Activated CD4-positive, alpha-beta T cell treated with anti-CD3 and anti-CD28 coated beads, Interleukin-2, amount 50 U/mL, for 24 hours (primary cell): ENCODE results near the gene C1QBP.
"Not testable (repeated sequence)": the region's sequence is repeated elsewhere in the genome, so short reads cannot be mapped to it uniquely, and the experiment has no call there.

Source experiments
- DNase-seq, 2 donors: peaks; one replicate each; pipeline ENCODE4 v3.0.0-alpha.2; 2020; ENCODE audit warnings: low read depth in 1 of 2, low spot score in 1 of 2

C1QBP gene, protein sequence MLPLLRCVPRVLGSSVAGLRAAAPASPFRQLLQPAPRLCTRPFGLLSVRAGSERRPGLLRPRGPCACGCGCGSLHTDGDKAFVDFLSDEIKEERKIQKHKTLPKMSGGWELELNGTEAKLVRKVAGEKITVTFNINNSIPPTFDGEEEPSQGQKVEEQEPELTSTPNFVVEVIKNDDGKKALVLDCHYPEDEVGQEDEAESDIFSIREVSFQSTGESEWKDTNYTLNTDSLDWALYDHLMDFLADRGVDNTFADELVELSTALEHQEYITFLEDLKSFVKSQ

DNA sequence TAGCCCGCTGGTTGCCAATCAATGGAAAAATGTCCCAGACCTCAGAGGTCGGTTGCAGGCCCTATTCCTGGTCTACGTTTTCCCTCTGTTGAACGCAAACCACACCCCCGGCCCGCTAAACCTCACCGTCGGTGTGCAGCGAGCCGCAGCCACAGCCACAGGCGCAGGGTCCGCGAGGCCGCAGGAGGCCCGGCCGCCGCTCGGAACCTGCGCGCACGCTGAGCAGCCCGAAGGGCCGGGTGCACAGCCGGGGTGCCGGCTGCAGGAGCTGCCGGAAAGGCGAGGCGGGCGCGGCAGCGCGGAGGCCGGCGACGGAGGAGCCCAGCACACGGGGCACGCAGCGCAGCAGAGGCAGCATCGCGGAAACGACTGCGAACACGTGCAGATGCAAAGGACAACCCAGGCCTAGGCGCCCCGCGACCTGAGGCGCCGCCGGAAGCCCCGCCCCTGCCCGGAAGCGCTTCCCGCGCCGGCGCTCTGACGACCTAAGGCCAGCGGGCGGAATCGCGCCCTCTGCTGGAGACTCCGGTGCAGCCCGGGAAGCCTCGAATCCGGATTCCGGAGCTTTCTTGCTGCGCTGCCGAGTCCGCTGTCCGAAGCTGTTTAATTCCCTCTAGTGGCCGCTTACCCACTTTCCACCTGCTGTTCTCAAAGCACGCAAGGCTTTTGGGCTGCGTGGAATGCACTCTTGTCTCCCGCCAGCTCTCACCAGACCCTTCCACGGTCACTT is at the start of gene C1QBP:
Gene C1QBP (minus strand): TSS at position 440 of the 730 bp plus-strand sequence. CDS start 82 bp downstream, at position 358.
- peak; percentile 86 to 90 for DNase-seq

DNA sequence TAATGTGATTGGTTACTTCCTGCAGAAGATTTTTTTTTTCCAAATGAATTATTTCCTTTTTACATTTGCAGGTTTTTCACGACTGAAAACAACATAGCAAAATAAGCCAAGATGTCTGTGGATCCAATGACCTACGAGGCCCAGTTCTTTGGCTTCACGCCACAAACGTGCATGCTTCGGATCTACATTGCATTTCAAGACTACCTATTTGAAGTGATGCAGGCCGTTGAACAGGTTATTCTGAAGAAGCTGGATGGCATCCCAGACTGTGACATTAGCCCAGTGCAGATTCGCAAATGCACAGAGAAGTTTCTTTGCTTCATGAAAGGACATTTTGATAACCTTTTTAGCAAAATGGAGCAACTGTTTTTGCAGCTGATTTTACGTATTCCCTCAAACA is 49.8 kb upstream of the C1QBP start:
- no peak for DNase-seq

DNA sequence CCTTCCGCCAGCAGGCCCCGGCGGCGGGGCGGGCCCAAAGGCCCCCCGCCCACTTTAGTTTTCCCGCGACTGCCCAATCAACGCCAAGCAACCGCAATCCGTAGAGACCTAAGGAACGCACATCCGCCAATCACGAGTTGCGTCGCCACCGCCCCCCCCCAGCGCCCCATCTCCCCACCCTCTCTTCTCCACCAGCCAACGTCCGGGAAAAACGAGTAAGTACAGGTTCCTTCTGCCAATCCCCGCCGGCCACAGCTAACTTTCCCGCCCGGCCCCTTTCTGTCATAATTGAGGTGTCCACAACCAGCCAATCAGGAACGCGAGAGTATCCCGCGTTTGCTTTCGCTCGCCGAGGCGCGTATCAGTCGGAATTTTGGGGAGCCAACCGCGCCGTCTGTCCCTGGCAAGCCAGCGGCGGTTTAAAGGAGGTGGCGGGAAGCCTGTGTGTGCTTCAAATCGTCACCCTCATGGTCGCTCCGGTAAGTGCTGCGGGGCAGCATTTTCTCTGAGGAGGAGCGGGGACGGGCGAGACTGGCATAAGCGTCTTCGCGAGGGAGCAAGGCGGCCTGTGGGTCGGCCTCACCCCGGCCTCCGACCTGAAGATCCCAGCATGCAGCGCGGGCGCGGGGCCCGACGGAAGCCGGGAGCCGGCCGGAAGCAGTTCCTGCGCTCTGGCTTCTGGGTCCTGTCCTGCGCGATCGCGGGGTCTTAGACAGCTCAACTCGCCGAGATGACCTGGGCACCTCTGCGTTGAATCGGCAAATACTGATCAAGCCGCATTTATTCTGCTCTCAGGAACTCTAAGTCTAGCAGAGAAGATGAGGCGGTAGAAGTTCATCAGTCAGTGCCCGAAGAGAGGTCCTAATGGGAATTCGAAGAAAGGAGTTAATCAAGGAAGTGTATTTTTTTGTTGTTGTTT is 47.5 kb upstream of the C1QBP start, which contains the start of gene MIS12:
Gene MIS12 (plus strand): TSS at position 361 of the 919 bp plus-strand sequence. CDS start 2,297 bp downstream, outside the sequence.
- DNase-seq = peak; percentile 87 to 99

DNA sequence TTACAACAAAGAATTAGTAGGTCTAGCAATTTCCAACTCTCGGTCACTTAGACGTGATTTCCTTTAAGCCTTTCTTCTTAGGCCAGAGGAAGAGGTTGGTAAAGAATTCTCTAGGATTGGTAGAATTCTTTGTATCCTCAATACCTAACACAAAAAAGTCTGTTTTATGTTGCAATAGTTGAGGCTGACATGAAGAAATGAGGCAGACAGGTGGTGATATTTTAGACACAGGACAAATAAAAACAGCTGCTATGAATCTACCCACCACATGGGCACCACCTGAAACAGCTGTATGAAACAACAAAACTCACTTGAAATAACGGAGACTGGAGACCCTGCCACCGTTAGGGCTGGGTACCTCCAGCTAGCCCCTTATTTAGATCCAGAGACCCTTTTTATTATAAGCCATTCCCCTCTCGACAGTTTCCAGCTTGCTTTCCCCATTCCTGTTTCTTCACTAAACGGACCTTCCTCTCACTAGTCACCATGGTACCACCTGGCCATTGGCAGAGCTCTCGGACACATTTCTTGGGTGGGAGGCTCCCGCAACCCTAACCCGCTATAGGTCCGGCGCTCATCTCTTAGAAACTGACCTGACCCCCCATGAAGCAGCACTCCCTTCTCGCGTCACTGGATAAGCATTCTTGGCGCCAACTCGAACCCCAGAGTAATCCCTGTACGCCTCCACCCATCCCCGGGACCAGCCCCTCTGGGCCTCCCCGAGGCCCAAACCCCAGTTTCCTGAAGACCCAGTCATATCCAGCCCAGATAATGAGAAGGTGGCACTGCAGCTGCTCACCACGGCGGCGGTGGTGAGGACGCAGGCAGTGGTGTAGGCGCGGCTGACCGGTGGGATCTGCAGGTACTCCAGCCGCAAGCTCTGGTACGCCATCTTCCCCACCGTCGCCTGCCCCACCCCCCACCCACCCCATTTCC is 46.6 kb upstream of the C1QBP start, which contains the start of gene DERL2:
Gene DERL2 (minus strand): TSS at position 909 of the 936 bp plus-strand sequence. CDS start 17 bp downstream, at position 892.
- DNase-seq = peak in 1 of 2 donors; percentile 22

DNA sequence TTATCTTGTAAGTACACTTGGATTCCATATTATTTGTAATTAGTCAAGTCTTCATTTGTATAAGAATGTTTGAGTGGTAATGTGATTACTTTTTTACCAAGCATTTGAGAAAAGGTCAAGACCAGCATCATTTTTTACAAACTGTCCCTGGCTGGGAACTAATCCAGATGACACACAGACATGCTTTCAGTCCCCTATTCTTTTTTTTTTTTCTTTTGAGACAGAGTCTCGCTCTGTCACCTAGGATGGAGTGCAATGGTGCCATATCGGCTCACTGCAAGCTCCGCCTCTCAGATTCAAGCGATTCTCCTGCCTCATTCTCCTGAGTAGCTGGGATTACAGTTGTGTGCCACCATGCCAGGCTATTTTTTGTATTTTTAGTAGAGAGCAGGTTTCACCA is 42.5 kb upstream of the C1QBP start:
- DNase-seq = no peak

DNA sequence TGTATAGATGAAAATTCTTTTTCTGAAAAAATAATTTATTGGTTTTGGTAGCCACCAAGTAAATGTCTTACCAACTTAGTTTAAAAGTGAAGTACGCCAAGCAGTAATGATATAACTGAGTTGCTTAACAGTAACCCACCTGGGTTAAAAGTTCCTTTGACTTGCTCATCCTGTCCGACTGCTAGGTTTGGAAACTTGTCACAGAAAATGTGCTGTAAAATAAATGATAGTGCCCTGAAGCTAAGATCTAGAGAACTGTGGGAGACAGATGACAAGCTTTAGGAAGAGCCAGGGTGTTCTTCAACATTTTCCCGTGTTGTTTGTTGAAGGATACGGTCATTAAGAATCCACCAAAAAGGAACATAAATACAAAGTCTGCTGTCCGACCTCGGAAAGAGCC is 42.0 kb upstream of the C1QBP start:
- DNase-seq = no peak

DNA sequence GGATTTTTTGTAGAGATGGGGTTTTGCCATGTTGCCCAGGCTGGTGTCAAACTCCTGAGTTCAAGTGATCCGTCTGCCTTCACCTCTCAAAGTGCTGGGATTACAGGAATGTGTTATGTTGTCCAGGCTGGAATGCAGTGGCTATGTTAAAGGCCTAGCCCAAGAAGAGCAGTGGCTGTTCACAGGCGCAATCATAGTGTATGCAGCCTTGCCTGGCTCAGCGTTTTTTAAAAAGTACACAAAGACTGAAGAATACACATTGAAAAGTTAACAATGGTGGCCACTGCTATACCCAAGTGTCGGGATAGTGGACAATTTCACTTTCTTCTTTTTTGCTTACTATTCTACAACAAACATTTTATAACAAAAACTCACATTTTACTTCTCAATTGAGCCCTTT is 40.0 kb upstream of the C1QBP start:
- DNase-seq = no peak

DNA sequence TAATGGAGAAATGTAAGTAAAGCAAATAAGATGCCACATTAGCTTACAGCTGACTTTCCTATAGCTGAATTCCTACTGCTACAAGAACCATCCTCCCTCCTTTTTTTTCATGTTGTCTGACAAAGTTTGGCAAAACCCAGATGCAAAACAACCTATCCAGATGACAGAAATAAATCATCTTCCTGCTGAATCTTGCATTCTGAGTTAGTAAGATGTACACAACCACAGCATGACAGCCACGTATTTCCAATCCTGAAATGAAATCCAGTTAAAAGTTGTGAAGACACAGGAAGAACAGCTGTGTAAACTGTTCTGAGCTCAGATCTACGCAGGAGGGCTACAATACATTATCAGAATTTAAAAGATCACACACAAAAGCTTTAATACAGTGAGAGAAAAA is 35.0 kb upstream of the C1QBP start:
- DNase-seq = no peak

DNA sequence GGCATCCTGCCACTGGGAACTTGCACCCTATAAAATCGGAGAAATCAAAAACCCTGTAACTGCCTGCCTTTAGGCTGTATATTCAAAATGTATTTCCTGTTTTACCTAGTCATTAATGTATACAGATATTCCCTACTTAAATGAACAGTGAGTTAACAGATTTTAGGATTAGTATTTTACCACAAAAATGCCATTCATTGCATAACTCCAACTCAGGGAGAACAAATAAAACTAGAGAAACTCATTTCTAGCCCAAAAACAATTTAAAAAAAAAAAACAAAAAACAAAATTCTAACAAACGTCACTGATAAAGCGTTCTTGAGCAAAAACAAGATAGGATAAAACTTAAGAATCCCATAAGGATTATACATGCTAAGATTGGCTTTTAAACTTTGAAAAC is 33.6 kb upstream of the C1QBP start:
- DNase-seq = no peak

DNA sequence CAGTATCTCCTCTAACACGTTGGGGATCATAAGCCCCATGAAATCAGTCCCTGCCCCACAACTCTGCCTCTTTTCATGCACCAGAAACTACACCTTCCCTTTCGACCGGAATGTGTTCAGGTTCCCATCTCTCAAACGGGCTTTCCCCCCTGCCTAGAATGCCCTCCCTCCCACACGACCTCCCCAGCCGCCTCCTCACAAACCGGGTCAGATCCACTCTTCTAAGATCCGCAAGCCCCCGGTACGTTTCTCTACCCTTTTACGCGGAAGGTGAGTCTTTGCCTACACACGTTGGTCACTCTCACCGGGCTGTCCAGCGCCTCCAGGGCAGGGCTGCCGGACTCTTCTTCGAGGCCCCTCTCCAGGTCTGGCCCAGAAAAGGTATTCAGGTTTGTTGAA is 29.1 kb upstream of the C1QBP start:
- DNase-seq = no peak

DNA sequence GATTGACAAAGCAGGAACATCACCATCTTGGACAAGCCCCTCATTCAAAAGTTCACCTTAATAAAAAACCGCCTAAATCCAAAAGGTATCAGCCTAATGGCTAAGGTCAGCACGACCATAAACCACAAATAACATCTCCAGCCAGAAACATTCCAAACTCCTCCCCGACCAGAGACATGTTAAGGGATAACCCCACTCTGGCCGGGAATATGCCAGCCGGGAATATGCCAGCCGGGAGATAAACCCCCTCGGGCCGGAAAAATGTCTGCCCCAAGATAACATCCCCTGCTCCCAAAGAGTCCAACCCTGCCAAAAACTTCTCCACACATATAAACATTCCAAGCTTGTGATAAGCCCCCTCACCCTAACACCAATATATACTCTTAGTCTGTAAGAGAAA is 28.5 kb upstream of the C1QBP start:
- DNase-seq = no peak

DNA sequence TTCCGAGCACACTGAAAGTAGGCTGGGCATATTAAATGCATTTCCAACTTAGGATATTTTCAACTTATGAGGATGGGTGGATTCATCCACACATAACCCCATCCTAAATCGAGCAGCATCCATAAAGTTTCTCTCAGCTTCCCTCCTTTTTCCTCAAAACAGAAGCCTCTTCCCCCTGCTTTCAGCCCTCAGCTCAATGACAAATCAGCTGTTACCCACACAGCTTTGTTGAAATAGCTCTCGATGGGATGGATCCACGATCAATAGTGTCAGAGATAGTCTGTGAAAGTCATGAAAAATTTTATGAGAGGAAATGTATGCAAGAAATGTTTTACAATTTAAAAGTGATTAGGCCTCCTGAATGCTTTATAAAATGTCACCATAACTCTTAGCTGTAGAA is 27.3 kb upstream of the C1QBP start:
- no peak for DNase-seq

DNA sequence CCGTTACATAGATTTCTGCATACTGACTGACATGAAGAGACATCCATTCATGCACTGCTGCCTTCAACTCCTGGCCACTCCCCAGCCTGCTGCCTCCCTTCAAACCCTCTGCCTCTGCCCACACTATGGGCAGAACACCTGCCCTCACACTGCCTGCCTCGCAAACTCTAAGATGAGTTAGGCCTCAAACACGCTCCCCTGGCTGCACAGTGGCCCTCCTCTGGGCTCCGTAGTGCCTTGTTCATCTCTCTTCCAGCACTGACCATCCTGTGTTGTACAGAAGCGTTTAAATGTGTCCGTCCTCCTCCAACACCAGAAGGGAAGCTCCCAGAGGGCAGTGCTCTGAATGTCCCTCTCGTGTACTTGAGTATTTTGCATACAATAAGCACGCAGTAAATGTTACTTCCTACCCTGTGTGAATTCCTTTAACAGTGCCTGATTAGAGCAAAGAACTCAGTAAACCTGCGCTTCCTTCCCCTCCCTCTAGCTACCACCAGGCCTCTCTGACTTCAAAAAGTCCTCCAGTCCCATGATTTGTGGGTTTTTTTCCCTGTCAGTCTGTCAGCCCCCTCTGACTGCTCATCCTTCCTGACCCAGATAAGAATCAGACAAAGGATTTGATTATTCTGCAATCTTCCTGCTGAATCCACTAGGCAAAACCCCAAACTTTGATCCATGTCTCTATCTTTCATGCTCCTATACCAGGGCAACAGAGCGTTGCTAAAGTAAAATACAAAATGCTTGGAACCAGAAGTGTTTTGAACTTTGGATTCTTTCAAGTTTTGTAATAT is 26.0 kb upstream of the C1QBP start:
- no peak for DNase-seq

DNA sequence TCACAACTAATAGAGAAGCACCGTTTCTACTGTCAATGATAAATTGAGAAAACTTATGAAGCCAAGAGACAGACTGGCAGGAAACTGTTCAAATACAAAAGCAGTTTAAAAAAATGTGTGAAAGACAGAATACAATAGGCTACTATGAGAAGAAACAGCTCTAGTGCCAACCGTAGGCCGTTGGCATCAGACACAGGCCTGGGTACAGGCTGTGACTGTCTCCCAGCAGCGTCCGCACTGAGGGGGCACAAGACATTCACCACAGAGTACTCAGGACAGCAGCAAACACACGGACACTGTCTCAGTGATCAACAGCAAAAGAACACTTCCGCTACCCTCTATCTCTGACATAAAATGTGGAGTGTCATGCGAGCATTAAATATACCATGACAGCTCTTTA is 7.8 kb upstream of the C1QBP start:
- DNase-seq = no peak

DNA sequence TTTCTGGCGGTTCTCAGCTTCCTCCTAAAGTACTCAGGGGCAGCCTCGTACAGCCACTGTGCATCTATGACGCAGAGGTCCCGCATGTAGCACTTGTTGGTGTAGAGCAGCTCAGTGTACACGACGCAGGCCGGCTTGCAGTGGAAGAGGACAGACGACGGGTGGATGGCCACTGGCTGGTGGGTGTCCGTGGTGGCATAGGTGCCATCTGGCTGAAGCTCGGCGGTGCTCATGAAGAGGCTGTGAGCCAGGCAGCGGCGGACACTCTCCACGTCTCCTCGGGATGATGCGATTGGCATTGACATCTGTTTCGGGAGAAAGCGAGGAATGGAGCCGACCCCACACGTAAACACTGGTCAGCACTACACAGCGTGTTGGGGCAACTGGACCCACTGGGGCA is 5.3 kb upstream of the C1QBP start:
- DNase-seq = no peak

DNA sequence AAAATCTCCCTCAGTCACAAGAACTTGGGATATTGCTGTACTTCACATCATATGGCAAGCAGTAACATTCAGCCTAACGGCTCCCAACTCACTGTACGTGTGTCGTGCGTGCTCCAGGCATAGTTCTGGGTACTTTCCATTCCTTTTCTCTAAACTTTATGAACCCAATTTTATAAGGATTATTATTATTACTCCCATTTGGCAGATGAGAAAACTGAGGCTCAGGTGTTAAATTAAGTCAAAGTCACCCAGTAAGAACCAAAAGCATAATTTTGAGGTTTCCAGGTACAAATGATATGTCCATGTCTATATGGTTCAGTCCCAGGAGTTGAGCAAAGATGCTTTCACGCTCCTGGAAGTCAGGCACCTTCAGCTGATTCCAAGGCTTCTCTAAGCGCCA is 4.8 kb upstream of the C1QBP start:
- no peak for DNase-seq

DNA sequence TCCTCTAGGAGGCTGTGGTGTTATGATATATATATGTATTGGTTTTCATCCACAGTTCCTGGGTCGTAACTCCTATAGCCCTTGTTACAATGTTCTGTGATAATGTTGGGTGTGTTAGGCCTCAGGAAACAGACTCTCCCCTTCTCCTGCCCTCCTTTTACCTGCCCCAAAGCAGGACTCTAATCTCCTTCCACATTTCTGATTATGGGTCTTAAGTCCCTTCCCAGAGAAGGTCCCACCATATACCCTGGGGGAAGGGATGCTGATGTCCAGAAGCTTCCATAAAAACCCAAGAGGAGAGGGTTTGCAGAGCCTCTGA is 450 bp upstream of the C1QBP start:
- no peak for DNase-seq

DNA sequence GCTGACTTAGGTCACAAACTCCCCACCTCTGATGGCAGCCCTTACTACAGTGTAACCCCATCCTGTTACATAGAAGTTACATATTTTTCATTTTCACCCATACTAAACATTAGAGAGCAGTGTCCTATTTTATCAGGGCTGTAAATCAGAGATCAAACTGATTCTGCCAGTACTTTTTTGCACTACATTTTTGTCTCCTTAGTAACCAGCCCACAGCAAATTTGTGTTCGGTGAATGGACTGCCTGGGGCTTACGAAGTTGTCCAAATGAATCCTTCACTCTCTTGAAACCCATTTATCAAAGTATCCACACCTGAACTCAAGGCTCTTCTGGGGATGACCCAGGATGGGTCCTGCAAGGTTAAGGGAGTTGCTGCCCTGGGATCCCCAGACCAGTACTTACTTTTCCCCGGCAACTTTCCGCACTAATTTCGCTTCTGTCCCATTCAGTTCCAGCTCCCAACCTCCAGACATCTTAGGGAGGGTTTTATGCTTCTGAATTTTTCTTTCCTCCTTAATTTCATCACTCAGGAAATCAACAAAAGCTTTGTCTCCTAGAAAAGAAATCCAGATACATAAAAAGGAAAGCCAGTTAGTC is 1.1 kb downstream of the C1QBP start:
- DNase-seq = no peak

DNA sequence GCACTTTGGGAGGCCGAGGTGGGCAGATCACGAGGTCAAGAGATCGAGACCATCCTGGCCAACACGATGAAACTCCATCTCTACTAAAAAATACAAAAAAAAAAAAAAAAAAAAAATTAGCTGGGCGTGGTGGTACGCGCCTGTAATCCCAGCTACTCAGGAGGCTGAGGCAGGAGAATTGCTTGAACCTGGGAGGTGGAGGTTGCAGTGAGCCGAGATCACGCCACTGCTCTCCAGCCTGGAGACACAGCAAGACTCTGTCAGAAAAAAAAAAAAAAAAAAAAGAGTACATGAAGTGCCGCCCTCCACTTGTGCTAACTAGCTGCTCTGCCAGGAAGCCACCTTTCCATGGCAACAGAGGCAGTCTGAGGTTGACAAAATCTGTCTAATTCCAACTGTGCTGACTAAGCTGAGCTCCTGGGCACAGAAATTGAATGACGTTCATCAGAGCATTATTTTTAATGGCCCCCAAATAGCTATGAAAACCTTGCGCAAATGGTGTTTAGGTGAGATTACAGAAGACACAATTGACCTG is 3.1 kb downstream of the C1QBP start:
- not testable (repeated sequence) for DNase-seq
